Neural cell (in vitro differentiated cells): ENCODE measurements around the gene PDE9A. TPM values are rescaled to one million over a fixed set of nuclear protein-coding genes. Genes with fewer than 3 reads are reported as not detected.

Experiments used
- H2AFZ ChIP-seq: fragments of 200-600, 300-800 bp; sonication (generic), shearing (Covaris generic); 2 replicates; pipeline ENCODE4 v1.6.0; 2014; ENCODE audit warnings: low read depth, mild to moderate bottlenecking, antibody characterized with exemption, low read length, moderate library complexity
- H3F3A ChIP-seq: fragments of 200-600 bp; shearing (Covaris generic); 2 replicates; pipeline ENCODE4 v1.6.1; 2016; ENCODE audit warnings: mild to moderate bottlenecking, moderate library complexity, mixed read lengths, antibody characterized with exemption, low read length; ENCODE audit not compliant: insufficient read depth, poor library complexity, severe bottlenecking
- H3K27ac ChIP-seq: fragments of 200-600, 300-800 bp; sonication (generic), shearing (Covaris generic); 2 replicates; pipeline ENCODE4 v1.5.1; 2014; ENCODE audit warnings: mild to moderate bottlenecking, low read length, moderate library complexity
- H3K27me3 ChIP-seq: fragments of 300-800, 200-600 bp; sonication (generic), shearing (Covaris generic); 2 replicates; pipeline ENCODE4 v1.6.0; 2014; ENCODE audit warnings: mild to moderate bottlenecking, low read depth, low read length, moderate library complexity; ENCODE audit not compliant: insufficient read depth
- H3K36me3 ChIP-seq: fragments of 300-800, 200-600 bp; sonication (generic), shearing (Covaris generic); 2 replicates; pipeline ENCODE4 v1.5.1; 2014; ENCODE audit warnings: mild to moderate bottlenecking, antibody characterized with exemption, low read length, moderate library complexity; ENCODE audit not compliant: insufficient read depth
- H3K4me2 ChIP-seq: fragments of 300-800, 200-600 bp; sonication (generic), shearing (Covaris generic); 2 replicates; pipeline ENCODE4 v1.6.0; 2014; ENCODE audit warnings: mild to moderate bottlenecking, low read length
- H3K4me3 ChIP-seq: fragments of 300-800, 200-600 bp; sonication (generic), shearing (Covaris generic); 2 replicates; pipeline ENCODE4 v1.5.1; 2014; ENCODE audit warnings: mild to moderate bottlenecking, low read length, moderate library complexity
- H3K79me2 ChIP-seq: fragments of 200-600 bp; shearing (Covaris generic); replicated peaks from 2 replicates; pipeline ENCODE4 v1.6.0; 2014; ENCODE audit warnings: mild to moderate bottlenecking, low read length, moderate library complexity; ENCODE audit not compliant: insufficient read depth
- H3K9ac ChIP-seq: fragments of 300-800, 200-600 bp; sonication (generic), shearing (Covaris generic); 2 replicates; pipeline ENCODE4 v1.6.1; 2016; ENCODE audit warnings: mild to moderate bottlenecking, low read length, mixed read lengths
- H3K9me2 ChIP-seq: fragments of 200-600 bp; shearing (Covaris generic); 2 replicates; pipeline ENCODE4 v1.6.1; 2016; ENCODE audit warnings: mild to moderate bottlenecking, low read length, mixed read lengths; ENCODE audit not compliant: insufficient read depth
- H3K9me3 ChIP-seq: fragments of 200-600, 300-800 bp; sonication (generic), shearing (Covaris generic); 2 replicates; pipeline ENCODE4 v1.6.1; 2016; ENCODE audit warnings: mild to moderate bottlenecking, mixed run types, low read length, moderate library complexity, mixed read lengths
- H4K20me1 ChIP-seq: fragments of 200-600 bp; shearing (Covaris generic); 2 replicates; pipeline ENCODE4 v1.6.1; 2016; ENCODE audit warnings: mild to moderate bottlenecking, mixed run types; ENCODE audit not compliant: insufficient read depth
- CTCF ChIP-seq: fragments of 450-650 bp; IDR thresholded peaks from 2 replicates; pipeline ENCODE4 v1.5.1; 2014; ENCODE audit warnings: antibody characterized with exemption, mild to moderate bottlenecking, moderate library complexity; ENCODE audit not compliant: poor library complexity, severe bottlenecking
- EP300 ChIP-seq: fragments of 450-650 bp; conservative IDR thresholded peaks from 2 replicates; pipeline ENCODE4 v1.6.1; 2014; ENCODE audit warnings: antibody characterized with exemption, mild to moderate bottlenecking, moderate library complexity; ENCODE audit not compliant: poor library complexity, severe bottlenecking
- EZH2 ChIP-seq: fragments of 200-600, 300-800 bp; shearing (Covaris generic), sonication (generic); IDR thresholded peaks from 2 replicates; pipeline ENCODE4 v1.6.1; 2014; ENCODE audit warnings: antibody characterized with exemption, low read length, borderline replicate concordance, mild to moderate bottlenecking; ENCODE audit not compliant: insufficient read depth, poor library complexity, severe bottlenecking
- MXI1 ChIP-seq: fragments of 450-650 bp; conservative IDR thresholded peaks from 2 replicates; pipeline ENCODE4 v1.6.1; 2014; ENCODE audit warnings: antibody characterized with exemption, mild to moderate bottlenecking; ENCODE audit not compliant: poor library complexity, severe bottlenecking
- POLR2AphosphoS5 ChIP-seq: IDR thresholded peaks from 2 replicates; pipeline ENCODE4 v1.6.1; 2012
- RAD21 ChIP-seq: fragments of 450-650 bp; conservative IDR thresholded peaks from 2 replicates; pipeline ENCODE4 v1.6.1; 2014; ENCODE audit warnings: antibody characterized with exemption, mild to moderate bottlenecking, moderate library complexity
- REST ChIP-seq: IDR thresholded peaks from 2 replicates; pipeline ENCODE4 v1.6.1; 2012; ENCODE audit warnings: borderline replicate concordance
- SMC3 ChIP-seq: fragments of 450-650 bp; conservative IDR thresholded peaks from 2 replicates; pipeline ENCODE4 v1.6.1; 2014; ENCODE audit warnings: antibody characterized with exemption, mild to moderate bottlenecking, moderate library complexity; ENCODE audit not compliant: poor library complexity
- TAF1 ChIP-seq: IDR thresholded peaks from 2 replicates; pipeline ENCODE4 v1.6.1; 2012; ENCODE audit warnings: low read depth
- polyA plus RNA-seq: library from polyadenylated mRNA; depleted of rRNA; stranded (reverse); fragments of >200 nt; gene quantifications from 2 replicates; pipeline ENCODE4 v1.2.3, GENCODE V29; 2014

The PDE9A gene
- polyA plus RNA-seq, 1 donor from 2014 or later: 32.2 TPM

- Histone ChIP-seq H3K4me3 (no peak overlapping the region), H3K36me3 (no peaks in the 10 kb centered on the region)
These were observed 29.3 kb downstream of the PDE9A start for GRCh38 chr21:42682661-42683210.

More at GRCh38 chr21:42682661-42683210, 29.3 kb downstream of the PDE9A start:
- no peaks in the 10 kb centered on the region for H3K9me3 ChIP-seq
- H3K27ac ChIP-seq: no peak overlapping the region
- no peaks in the 10 kb centered on the region for H3K27me3 ChIP-seq
- H2AFZ ChIP-seq: no peak overlapping the region
- no peak overlapping the region for H3K9ac ChIP-seq
- H3K9me2 ChIP-seq: no peaks in the 10 kb centered on the region
- H3K4me2 ChIP-seq: no peak overlapping the region
- no peaks in the 10 kb centered on the region for H3K79me2 ChIP-seq
- no peaks in the 10 kb centered on the region for H3F3A ChIP-seq
- TF ChIP-seq REST (no peak), POLR2AphosphoS5 (no peak), SMC3 (no peak), CTCF (no peak), MXI1 (no peak), TAF1 (no peak), EP300 (no peak), EZH2 (no peak), RAD21 (no peak)
- no peaks in the 10 kb centered on the region for H4K20me1 ChIP-seq
